ENCODE data around the gene TEPSIN. TPM values are rescaled to one million over a fixed set of nuclear protein-coding genes. Genes with fewer than 3 reads are reported as not detected.

TEPSIN gene
- total RNA-seq, 1 experiment from 2014 or later: 38.8 TPM

DNA sequence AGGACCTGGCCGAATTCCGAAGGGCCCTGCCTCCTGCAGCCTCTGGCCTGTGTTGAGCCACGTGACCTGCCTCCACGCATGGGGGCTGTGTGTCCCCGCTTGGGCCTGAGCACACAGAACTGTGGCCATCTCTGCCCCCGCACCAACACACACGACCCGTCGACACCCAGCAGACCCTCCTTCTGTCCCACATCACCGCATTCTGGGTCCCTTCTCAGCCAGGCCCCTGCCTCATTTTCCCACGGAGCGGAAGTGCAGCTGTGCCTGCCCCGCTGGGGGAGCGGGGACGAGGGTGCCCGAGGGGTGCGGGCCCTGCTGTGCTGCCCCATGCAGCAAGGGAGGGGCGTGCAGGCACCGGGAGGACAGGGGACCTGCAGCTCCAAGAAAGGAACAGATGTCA lies 18.7 kb upstream of the TEPSIN start:
- no peak overlapping the region for H3T11ph ChIP-seq (ENCODE audit: low read length)
- H2AK5ac ChIP-seq (ENCODE audit: insufficient read length, low read length): no peak overlapping the region
- no peak overlapping the region for H4K8ac ChIP-seq (replicated peaks; ENCODE audit: insufficient read length, low read depth, low read length)
- no peak overlapping the region for H3K4ac ChIP-seq (ENCODE audit: low read depth, low read length)
- no peak overlapping the region for H2BK5ac ChIP-seq (ENCODE audit: insufficient read length, low read length)
- no peak overlapping the region for H3K18ac ChIP-seq (ENCODE audit: insufficient read length, low read depth, low read length)
- no peaks in the 10 kb centered on the region for H4K20me1 ChIP-seq (ENCODE audit: control insufficient read depth, insufficient read depth, insufficient read length)
- H4K5ac ChIP-seq (ENCODE audit: insufficient read length, low read depth, low read length): no peak overlapping the region
- no peak overlapping the region for H2BK120ac ChIP-seq (ENCODE audit: low read depth, low read length, poor library complexity, severe bottlenecking)
- H3K56ac ChIP-seq (ENCODE audit: insufficient read length, low read depth, low read length): no peak overlapping the region
- no peak overlapping the region for H2AFZ ChIP-seq (ENCODE audit: low read length)
- H3K23ac ChIP-seq (ENCODE audit: insufficient read length, low read depth, low read length): no peak overlapping the region
- H3K9me3 ChIP-seq (ENCODE audit: control insufficient read depth, low read depth, low read length): no peaks in the 10 kb centered on the region
- H3K4me3 Mint-ChIP-seq: no peak overlapping the region
- H4K91ac ChIP-seq (ENCODE audit: insufficient read length, low read depth, low read length): no peak overlapping the region
- H2BK20ac ChIP-seq (ENCODE audit: low read depth, low read length, poor library complexity, severe bottlenecking): no peak overlapping the region
- no peaks in the 10 kb centered on the region for H3K27me3 ChIP-seq (ENCODE audit: insufficient read depth, low read length)
- H3K79me2 ChIP-seq (ENCODE audit: insufficient read depth, low read length): no peaks in the 10 kb centered on the region
- TF ChIP-seq, protein P1, sequence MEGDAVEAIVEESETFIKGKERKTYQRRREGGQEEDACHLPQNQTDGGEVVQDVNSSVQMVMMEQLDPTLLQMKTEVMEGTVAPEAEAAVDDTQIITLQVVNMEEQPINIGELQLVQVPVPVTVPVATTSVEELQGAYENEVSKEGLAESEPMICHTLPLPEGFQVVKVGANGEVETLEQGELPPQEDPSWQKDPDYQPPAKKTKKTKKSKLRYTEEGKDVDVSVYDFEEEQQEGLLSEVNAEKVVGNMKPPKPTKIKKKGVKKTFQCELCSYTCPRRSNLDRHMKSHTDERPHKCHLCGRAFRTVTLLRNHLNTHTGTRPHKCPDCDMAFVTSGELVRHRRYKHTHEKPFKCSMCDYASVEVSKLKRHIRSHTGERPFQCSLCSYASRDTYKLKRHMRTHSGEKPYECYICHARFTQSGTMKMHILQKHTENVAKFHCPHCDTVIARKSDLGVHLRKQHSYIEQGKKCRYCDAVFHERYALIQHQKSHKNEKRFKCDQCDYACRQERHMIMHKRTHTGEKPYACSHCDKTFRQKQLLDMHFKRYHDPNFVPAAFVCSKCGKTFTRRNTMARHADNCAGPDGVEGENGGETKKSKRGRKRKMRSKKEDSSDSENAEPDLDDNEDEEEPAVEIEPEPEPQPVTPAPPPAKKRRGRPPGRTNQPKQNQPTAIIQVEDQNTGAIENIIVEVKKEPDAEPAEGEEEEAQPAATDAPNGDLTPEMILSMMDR (conservative IDR thresholded peaks at IDR 0.05): no peak
- no peak overlapping the region for H3K9ac ChIP-seq (ENCODE audit: extremely low read depth, insufficient read length, low read length)
- no peaks in the 10 kb centered on the region for H3K27me3 Mint-ChIP-seq (ENCODE audit: low read depth)
- no peaks in the 10 kb centered on the region for H3K4me1 ChIP-seq (ENCODE audit: insufficient read depth, low read length)
- no peaks in the 10 kb centered on the region for H3K23me2 ChIP-seq (ENCODE audit: insufficient read length, low read depth, low read length, poor library complexity, severe bottlenecking)
- no peak overlapping the region for H3K27ac Mint-ChIP-seq
- DNase-seq: no peak
- no peak overlapping the region for H3K4me2 ChIP-seq (ENCODE audit: insufficient read depth, insufficient read length, low read length)
- H3K79me1 ChIP-seq (ENCODE audit: insufficient read depth, low read depth, low read length, poor library complexity, severe bottlenecking): no peaks in the 10 kb centered on the region
- no CpG with 5 or more reads among the region's 19 CpGs for WGBS (ENCODE audit: extremely low coverage, insufficient read length, low lambda C conversion rate)
- H3K27ac ChIP-seq (ENCODE audit: insufficient read length, low read depth, low read length): no peak overlapping the region
- peaks cover 12 to 15% of the 10 kb centered on the region in 2 experiments for H3K4me1 Mint-ChIP-seq
- peaks cover 9 to 15% (median 10%) of the 10 kb centered on the region in 3 experiments for H3K36me3 Mint-ChIP-seq (ENCODE audit: insufficient read depth in 1 of 3, low read depth in 3 of 3)
- no peaks in the 10 kb centered on the region; a peak in 1 of 5 replicates for H3K9me3 Mint-ChIP-seq
- no peak overlapping the region for H2BK12ac ChIP-seq (ENCODE audit: insufficient read length, low read depth, low read length)
- no peak overlapping the region for H3K14ac ChIP-seq (ENCODE audit: insufficient read depth, low read length)
- H2BK15ac ChIP-seq (ENCODE audit: low read depth, low read length): no peak overlapping the region
